Measurements from ENCODE around the gene TP53I11. TPM values are rescaled to one million over a fixed set of nuclear protein-coding genes. Genes with fewer than 3 reads are reported as not detected.

The TP53I11 gene
- total and polyA plus RNA-seq, 2 experiments from 2014 or later = 23.5 to 43.9 TPM

- no peak overlapping the region for H3K4me2 ChIP-seq
- H3K4me1 ChIP-seq (ENCODE audit: insufficient read depth) = peaks cover 52% of the 10 kb centered on the region
- no peak overlapping the region for H3K27ac ChIP-seq (ENCODE audit: low read depth)
- no peaks in the 10 kb centered on the region; the same call in 2 of the 3 replicates for H3K36me3 Mint-ChIP-seq (ENCODE audit: low read depth)
- H4K20me1 ChIP-seq (replicated peaks; ENCODE audit: insufficient read depth) = no peaks in the 10 kb centered on the region
- no peak overlapping the region for H3K4me3 ChIP-seq
- no peak for DNase-seq (ENCODE audit: low spot score)
- no peak overlapping the region for H2AFZ ChIP-seq
- no peak overlapping the region for H3K27ac Mint-ChIP-seq
- no peaks in the 10 kb centered on the region for H3K9me2 ChIP-seq (ENCODE audit: insufficient read depth)
- TF ChIP-seq, protein P1, sequence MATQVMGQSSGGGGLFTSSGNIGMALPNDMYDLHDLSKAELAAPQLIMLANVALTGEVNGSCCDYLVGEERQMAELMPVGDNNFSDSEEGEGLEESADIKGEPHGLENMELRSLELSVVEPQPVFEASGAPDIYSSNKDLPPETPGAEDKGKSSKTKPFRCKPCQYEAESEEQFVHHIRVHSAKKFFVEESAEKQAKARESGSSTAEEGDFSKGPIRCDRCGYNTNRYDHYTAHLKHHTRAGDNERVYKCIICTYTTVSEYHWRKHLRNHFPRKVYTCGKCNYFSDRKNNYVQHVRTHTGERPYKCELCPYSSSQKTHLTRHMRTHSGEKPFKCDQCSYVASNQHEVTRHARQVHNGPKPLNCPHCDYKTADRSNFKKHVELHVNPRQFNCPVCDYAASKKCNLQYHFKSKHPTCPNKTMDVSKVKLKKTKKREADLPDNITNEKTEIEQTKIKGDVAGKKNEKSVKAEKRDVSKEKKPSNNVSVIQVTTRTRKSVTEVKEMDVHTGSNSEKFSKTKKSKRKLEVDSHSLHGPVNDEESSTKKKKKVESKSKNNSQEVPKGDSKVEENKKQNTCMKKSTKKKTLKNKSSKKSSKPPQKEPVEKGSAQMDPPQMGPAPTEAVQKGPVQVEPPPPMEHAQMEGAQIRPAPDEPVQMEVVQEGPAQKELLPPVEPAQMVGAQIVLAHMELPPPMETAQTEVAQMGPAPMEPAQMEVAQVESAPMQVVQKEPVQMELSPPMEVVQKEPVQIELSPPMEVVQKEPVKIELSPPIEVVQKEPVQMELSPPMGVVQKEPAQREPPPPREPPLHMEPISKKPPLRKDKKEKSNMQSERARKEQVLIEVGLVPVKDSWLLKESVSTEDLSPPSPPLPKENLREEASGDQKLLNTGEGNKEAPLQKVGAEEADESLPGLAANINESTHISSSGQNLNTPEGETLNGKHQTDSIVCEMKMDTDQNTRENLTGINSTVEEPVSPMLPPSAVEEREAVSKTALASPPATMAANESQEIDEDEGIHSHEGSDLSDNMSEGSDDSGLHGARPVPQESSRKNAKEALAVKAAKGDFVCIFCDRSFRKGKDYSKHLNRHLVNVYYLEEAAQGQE (IDR thresholded peaks at IDR 0.05; ENCODE audit: unreplicated experiment) = no peak
- peaks cover 64% of the 10 kb centered on the region for H3K4me1 Mint-ChIP-seq
- H3K36me3 ChIP-seq (ENCODE audit: insufficient read depth) = no peaks in the 10 kb centered on the region
- H3K9me3 Mint-ChIP-seq = no peaks in the 10 kb centered on the region
- H3F3A ChIP-seq (replicated peaks; ENCODE audit: low read depth) = no peaks in the 10 kb centered on the region; the same call in 1 of the 2 replicates
- H3K4me3 Mint-ChIP-seq = no peak overlapping the region
- H3K79me2 ChIP-seq (replicated peaks; ENCODE audit: insufficient read depth) = peaks cover 6% of the 10 kb centered on the region; the same call in 1 of the 2 replicates
- ATAC-seq = no peak
- peaks cover 17% of the 10 kb centered on the region for H3K27me3 Mint-ChIP-seq (ENCODE audit: insufficient read depth, low read depth, poor library complexity)
- H3K27me3 ChIP-seq (ENCODE audit: insufficient read depth) = 0 out of 2 replicates have a peak, but pooled peaks cover 5% of the 10 kb centered on the region
These were observed 2.0 kb upstream of the TP53I11 start for GRCh38 chr11:44952500-44953260.

DNA sequence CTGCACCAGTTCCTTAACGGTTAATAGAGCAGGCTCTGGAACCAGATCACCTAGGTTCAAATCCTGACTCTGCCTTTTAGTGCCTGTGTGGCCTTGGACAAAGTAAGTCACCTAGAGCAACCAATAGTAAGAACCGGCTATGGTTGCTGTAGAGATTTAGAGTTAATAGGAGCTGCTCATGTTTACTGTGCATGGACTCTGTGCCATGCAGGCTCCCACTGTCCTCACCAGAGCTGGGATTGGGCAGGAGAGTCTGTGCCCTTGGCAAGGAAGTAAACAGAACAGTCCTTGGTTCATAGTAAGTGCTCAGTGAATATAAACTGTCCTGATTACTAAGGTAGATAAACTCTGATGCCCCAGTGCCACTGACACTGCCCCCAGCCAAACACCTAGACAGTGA lies 1.4 kb upstream of the TP53I11 start:
- Mint-ChIP-seq H3K36me3 (ENCODE audit: low read depth) (no peaks in the 10 kb centered on the region; the same call in 2 of the 3 replicates), H3K27me3 (ENCODE audit: insufficient read depth, low read depth, poor library complexity) (peaks cover 18% of the 10 kb centered on the region), H3K4me3 (no peak overlapping the region), H3K4me1 (peaks cover 66% of the 10 kb centered on the region), H3K9me3 (no peaks in the 10 kb centered on the region), H3K27ac (no peak overlapping the region)
- Histone ChIP-seq H3K4me1 (ENCODE audit: insufficient read depth) (peaks cover 55% of the 10 kb centered on the region), H3K4me3 (no peak overlapping the region), H3K9me2 (ENCODE audit: insufficient read depth) (no peaks in the 10 kb centered on the region), H2AFZ (no peak overlapping the region), H3K4me2 (no peak overlapping the region), H3K79me2 (replicated peaks; ENCODE audit: insufficient read depth) (peaks cover 6% of the 10 kb centered on the region; the same call in 1 of the 2 replicates), H3K27me3 (ENCODE audit: insufficient read depth) (no peaks in the 10 kb centered on the region), H3F3A (replicated peaks; ENCODE audit: low read depth) (no peaks in the 10 kb centered on the region; the same call in 1 of the 2 replicates), H4K20me1 (replicated peaks; ENCODE audit: insufficient read depth) (no peaks in the 10 kb centered on the region), H3K36me3 (ENCODE audit: insufficient read depth) (no peaks in the 10 kb centered on the region), H3K27ac (ENCODE audit: low read depth) (no peak overlapping the region)
- DNase-seq (ENCODE audit: low spot score) = no peak
- ATAC-seq = no peak
- TF ChIP-seq, protein P2, sequence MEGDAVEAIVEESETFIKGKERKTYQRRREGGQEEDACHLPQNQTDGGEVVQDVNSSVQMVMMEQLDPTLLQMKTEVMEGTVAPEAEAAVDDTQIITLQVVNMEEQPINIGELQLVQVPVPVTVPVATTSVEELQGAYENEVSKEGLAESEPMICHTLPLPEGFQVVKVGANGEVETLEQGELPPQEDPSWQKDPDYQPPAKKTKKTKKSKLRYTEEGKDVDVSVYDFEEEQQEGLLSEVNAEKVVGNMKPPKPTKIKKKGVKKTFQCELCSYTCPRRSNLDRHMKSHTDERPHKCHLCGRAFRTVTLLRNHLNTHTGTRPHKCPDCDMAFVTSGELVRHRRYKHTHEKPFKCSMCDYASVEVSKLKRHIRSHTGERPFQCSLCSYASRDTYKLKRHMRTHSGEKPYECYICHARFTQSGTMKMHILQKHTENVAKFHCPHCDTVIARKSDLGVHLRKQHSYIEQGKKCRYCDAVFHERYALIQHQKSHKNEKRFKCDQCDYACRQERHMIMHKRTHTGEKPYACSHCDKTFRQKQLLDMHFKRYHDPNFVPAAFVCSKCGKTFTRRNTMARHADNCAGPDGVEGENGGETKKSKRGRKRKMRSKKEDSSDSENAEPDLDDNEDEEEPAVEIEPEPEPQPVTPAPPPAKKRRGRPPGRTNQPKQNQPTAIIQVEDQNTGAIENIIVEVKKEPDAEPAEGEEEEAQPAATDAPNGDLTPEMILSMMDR (conservative IDR thresholded peaks at IDR 0.05; ENCODE audit: low read depth in 2 of 2) = no peak
- TF ChIP-seq, protein P3, sequence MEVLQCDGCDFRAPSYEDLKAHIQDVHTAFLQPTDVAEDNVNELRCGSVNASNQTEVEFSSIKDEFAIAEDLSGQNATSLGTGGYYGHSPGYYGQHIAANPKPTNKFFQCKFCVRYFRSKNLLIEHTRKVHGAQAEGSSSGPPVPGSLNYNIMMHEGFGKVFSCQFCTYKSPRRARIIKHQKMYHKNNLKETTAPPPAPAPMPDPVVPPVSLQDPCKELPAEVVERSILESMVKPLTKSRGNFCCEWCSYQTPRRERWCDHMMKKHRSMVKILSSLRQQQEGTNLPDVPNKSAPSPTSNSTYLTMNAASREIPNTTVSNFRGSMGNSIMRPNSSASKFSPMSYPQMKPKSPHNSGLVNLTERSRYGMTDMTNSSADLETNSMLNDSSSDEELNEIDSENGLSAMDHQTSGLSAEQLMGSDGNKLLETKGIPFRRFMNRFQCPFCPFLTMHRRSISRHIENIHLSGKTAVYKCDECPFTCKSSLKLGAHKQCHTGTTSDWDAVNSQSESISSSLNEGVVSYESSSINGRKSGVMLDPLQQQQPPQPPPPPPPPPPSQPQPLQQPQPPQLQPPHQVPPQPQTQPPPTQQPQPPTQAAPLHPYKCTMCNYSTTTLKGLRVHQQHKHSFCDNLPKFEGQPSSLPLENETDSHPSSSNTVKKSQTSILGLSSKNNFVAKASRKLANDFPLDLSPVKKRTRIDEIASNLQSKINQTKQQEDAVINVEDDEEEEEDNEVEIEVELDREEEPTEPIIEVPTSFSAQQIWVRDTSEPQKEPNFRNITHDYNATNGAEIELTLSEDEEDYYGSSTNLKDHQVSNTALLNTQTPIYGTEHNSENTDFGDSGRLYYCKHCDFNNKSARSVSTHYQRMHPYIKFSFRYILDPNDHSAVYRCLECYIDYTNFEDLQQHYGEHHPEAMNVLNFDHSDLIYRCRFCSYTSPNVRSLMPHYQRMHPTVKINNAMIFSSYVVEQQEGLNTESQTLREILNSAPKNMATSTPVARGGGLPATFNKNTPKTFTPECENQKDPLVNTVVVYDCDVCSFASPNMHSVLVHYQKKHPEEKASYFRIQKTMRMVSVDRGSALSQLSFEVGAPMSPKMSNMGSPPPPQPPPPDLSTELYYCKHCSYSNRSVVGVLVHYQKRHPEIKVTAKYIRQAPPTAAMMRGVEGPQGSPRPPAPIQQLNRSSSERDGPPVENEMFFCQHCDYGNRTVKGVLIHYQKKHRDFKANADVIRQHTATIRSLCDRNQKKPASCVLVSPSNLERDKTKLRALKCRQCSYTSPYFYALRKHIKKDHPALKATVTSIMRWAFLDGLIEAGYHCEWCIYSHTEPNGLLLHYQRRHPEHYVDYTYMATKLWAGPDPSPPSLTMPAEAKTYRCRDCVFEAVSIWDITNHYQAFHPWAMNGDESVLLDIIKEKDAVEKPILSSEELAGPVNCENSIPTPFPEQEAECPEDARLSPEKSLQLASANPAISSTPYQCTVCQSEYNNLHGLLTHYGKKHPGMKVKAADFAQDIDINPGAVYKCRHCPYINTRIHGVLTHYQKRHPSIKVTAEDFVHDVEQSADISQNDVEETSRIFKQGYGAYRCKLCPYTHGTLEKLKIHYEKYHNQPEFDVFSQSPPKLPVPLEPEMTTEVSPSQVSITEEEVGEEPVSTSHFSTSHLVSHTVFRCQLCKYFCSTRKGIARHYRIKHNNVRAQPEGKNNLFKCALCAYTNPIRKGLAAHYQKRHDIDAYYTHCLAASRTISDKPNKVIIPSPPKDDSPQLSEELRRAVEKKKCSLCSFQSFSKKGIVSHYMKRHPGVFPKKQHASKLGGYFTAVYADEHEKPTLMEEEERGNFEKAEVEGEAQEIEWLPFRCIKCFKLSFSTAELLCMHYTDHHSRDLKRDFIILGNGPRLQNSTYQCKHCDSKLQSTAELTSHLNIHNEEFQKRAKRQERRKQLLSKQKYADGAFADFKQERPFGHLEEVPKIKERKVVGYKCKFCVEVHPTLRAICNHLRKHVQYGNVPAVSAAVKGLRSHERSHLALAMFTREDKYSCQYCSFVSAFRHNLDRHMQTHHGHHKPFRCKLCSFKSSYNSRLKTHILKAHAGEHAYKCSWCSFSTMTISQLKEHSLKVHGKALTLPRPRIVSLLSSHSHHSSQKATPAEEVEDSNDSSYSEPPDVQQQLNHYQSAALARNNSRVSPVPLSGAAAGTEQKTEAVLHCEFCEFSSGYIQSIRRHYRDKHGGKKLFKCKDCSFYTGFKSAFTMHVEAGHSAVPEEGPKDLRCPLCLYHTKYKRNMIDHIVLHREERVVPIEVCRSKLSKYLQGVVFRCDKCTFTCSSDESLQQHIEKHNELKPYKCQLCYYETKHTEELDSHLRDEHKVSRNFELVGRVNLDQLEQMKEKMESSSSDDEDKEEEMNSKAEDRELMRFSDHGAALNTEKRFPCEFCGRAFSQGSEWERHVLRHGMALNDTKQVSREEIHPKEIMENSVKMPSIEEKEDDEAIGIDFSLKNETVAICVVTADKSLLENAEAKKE (CRISPR knock-in tag; IDR thresholded peaks at IDR 0.05) = no peak
- no peak for TF ChIP-seq NANOG (IDR thresholded peaks at IDR 0.05; ENCODE audit: borderline replicate concordance)
- TF ChIP-seq STAT1 (IDR thresholded peaks at IDR 0.05; ENCODE audit: unreplicated experiment) = no peak
- TF ChIP-seq EZH2phosphoT487 (IDR thresholded peaks at IDR 0.05; ENCODE audit: unreplicated experiment) = no peak
- no peak for TF ChIP-seq EZH2 (IDR thresholded peaks at IDR 0.05; ENCODE audit: low read depth, unreplicated experiment)

Measured in GM23338 (cell line).